Cardiac fibroblast (primary cell): Measurements from ENCODE around the gene DNAAF6.

Source experiments
- DNase-seq, 2 donors: peaks; one replicate each; pipeline versions ENCODE4 v3.0.0 to v3.0.0-alpha.2; 2010; ENCODE audit warnings: low read depth in 2 of 2
- H3K4me3 ChIP-seq, 2 donors: replicated peaks in 1 of 2; 1 replicate in 1 of 2; 2 replicates in 1 of 2; pipeline ENCODE4 v1.5.1; 2011; ENCODE audit warnings: low read depth in 2 of 2, low read length in 2 of 2, mild to moderate bottlenecking in 2 of 2, moderate library complexity in 1 of 2
- CTCF ChIP-seq: IDR thresholded peaks from one replicate; pipeline ENCODE4 v1.5.1; 2011; ENCODE audit warnings: low read depth, mild to moderate bottlenecking, low read length, inconsistent platforms

Gene DNAAF6

GRCh38 chrX:107290019-107290418, 83.6 kb downstream of the DNAAF6 start:
- TF ChIP-seq CTCF: no peak
- no peak for DNase-seq
- no peak overlapping the region for H3K4me3 ChIP-seq

DNA sequence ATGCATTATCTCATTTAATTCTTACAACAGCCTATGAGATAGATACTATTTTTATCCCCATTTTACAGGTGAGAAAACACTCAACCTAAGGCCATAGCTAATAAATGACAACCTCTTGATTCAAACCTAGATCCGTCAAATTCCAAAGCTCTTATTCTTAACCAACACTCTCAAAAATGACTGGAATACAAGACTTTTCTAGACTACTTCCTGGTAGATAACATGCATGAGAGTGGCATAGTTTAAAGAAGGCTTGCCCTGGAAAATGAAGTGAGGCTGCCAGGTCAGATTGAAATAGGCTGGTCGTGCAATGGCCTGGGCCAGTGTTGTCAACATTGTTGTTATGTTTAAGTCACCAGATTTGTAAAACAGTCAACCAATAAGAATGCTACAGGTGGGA, 86.6 kb downstream of the DNAAF6 start:
- DNase-seq: no peak
- no peak for TF ChIP-seq CTCF

More for the DNA sequence above, 86.6 kb downstream of the DNAAF6 start:
- no peak overlapping the region for H3K4me3 ChIP-seq
